NB4 (cell line): ENCODE data around the gene POLR1C.
A peak's percentile ranks its signal among the peaks of the same experiment; 100 is the strongest.

Source experiments
- DNase-seq: peaks from one replicate; pipeline ENCODE4 v3.0.0; 2010; ENCODE audit warnings: low read depth
- H3K4me3 ChIP-seq: one replicate; pipeline ENCODE4 v1.5.1; 2011; ENCODE audit warnings: mild to moderate bottlenecking, low read depth, low read length, moderate library complexity
- CTCF ChIP-seq: IDR thresholded peaks from one replicate; pipeline ENCODE4 v1.5.1; 2012; ENCODE audit warnings: low read depth, low read length
- MAX ChIP-seq: IDR thresholded peaks from 2 replicates; pipeline ENCODE4 v1.6.1; 2011; ENCODE audit warnings: low read depth, low read length
- MYC ChIP-seq: IDR thresholded peaks from 2 replicates; pipeline ENCODE4 v1.6.1; 2011; ENCODE audit warnings: low read depth, low read length
- POLR2A ChIP-seq: IDR thresholded peaks from 2 replicates; pipeline ENCODE4 v1.6.1; 2011; ENCODE audit warnings: mild to moderate bottlenecking; ENCODE audit not compliant: insufficient read length; ENCODE audit errors: extremely low read depth

POLR1C gene

GRCh38 chr6:43471399-43471798, 45.5 kb upstream of the POLR1C start:
- no peak overlapping the region for H3K4me3 ChIP-seq
- no peak for DNase-seq
- TF ChIP-seq MAX: no peak
- TF ChIP-seq POLR2A: no peak
- no peak for TF ChIP-seq CTCF
- TF ChIP-seq MYC: no peak

DNA sequence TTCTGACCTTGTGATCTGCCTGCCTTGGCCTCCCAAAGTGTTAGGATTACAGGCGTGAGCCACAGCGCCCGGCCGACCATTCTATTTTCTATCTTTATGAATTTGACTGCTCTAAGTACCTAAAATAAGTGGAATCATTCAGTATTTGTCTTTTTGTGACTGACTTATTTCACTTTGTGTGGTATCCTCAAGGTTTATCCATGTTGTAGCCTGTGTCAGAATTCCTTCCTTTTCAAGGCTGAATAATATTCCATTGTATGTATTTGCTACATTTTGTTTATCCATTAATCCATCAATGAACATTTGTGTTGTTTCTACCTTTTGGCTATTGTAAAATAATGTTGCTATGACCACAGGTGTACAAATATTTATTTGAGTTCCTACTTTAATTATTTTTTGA, 44.4 kb upstream of the POLR1C start:
- no peak for DNase-seq
- TF ChIP-seq MYC: no peak
- no peak for TF ChIP-seq MAX
- no peak for TF ChIP-seq CTCF
- no peak for TF ChIP-seq POLR2A
- H3K4me3 ChIP-seq: no peak overlapping the region

DNA sequence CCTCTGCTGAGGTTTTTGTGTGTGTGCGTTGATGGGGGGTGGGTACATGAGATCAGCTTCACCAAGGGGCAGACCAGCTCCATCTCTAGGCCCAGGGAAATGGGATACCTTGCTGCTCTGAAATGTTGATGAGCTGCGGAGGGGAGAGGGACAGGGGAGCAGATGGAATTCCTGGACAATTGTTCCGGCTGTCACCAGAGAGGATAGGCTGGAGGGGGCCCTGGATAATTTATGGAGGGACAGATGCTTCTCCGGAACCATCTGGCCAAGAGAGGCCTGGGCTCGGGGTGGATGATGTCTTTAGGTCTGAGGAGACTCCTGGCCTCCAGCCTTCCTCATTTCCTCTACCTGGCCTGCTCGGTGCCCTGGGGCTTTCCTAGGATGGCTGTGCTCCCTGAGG, 41.4 kb upstream of the POLR1C start:
- no peak overlapping the region for H3K4me3 ChIP-seq
- no peak for TF ChIP-seq POLR2A
- TF ChIP-seq CTCF: no peak
- no peak for TF ChIP-seq MYC
- TF ChIP-seq MAX: no peak
- no peak for DNase-seq

DNA sequence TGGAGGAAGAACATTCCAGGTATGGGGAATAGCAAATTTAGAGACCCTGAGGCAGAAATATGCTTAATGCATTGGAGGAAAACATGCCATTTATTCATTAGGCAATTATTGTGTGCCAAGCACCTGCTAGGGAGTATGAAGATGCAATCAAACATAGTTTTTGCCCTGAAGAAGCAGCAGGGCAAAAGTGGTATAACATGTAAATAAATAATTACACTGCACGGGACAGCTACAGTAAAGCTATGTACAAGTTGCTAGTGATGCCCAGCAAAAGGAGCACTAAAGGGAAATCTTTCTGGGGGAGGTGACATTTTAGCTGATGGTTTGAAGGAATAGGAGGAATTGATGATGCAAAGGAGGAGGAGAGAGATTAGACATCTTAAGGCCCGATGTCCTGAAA, 40.1 kb upstream of the POLR1C start:
- peak overlapping the region; percentile 93 for H3K4me3 ChIP-seq
- TF ChIP-seq MAX (no peak), CTCF (no peak), MYC (no peak), POLR2A (no peak)
- DNase-seq: no peak

DNA sequence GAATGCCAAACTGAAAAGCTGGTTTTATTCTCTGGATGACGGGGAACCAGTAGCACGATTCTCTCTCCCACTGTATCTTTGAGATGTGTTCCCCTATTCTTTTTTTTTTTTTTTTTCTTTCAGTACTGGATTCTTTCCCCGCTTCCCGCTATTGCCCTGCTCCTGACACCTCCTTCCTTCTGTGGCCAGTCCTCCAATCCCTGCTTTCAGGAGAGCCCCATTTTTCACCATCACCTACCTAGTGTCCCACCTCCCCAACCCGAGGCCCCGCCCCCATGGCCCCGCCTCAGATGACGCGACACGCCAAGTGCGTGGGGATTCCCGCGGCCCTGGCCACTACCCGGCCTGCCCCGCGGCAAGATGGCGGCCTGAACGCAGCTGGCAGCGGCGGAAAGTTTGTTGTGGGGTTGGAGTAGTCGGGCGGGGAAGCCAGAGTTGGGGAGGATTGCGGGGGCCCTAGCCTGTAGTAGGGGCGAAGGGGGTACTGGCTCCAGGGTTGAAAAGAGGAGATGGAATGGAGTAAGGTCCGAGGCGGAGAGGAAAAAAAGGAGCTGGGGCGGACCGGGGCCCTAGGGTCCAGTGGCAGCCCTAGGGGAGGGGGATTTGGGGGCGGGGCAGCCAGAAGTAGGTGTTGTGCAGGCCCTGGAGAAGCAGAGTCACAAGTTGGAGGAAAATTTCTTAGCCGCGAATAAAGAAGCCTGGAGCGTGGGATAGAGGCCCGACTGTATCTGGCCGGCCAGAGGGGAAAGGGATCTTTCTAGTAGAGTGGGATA, 39.5 kb upstream of the POLR1C start, which contains the start of gene TJAP1:
TJAP1 (plus strand) TSS at position 336 of the 773 bp plus-strand sequence. CDS start 21,432 bp downstream, outside the sequence.
- H3K4me3 ChIP-seq: peak within 1 kb of the TSS; percentile 93
- TF ChIP-seq CTCF (no peak), MAX (no peak), MYC (no peak), POLR2A (peak; percentile 78)
- DNase-seq: peak; percentile 88

- DNase-seq: no peak
- TF ChIP-seq MAX (no peak), CTCF (no peak), POLR2A (no peak), MYC (no peak)
Observed at GRCh38 chr6:43478008-43478372, 38.9 kb upstream of the POLR1C start.

More at GRCh38 chr6:43478008-43478372, 38.9 kb upstream of the POLR1C start:
- peak overlapping the region; percentile 93 for H3K4me3 ChIP-seq
